GM21737 (cell line): ENCODE results near the gene PRKCQ.
A peak's percentile ranks its signal among the peaks of the same experiment; 100 is the strongest.

Experiments used
- ATAC-seq: cut with Tn5 transposase; IDR thresholded peaks from one replicate; pipeline ENCODE4 v1.9.1; 2021; ENCODE audit warnings: mild to moderate bottlenecking, moderate library complexity; ENCODE audit not compliant: unreplicated experiment

Gene PRKCQ

DNA sequence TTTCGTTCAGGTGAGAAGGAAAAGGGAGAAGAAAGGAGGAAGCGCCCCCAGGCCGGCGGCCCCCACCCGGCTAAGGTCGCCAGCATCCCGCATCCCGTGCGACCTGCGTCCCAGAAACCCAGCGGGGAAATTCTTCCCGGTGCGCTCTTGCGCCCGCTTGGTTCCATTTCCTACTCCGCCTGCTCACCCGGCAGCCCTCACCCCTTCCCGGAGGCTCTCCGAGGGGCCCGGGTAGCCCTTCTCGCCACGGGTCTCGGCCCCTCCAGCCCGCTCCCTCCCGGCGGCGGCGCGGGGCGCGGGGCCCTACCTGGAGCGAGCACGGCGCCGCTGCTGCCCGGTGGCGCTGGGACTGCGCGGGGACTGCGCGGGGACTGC is at the start of gene PRKCQ:
TSS of gene PRKCQ (minus strand) at position 373 of the 375 bp plus-strand sequence. CDS start 65,141 bp downstream, outside the sequence.
- peak; percentile 18 for ATAC-seq

DNA sequence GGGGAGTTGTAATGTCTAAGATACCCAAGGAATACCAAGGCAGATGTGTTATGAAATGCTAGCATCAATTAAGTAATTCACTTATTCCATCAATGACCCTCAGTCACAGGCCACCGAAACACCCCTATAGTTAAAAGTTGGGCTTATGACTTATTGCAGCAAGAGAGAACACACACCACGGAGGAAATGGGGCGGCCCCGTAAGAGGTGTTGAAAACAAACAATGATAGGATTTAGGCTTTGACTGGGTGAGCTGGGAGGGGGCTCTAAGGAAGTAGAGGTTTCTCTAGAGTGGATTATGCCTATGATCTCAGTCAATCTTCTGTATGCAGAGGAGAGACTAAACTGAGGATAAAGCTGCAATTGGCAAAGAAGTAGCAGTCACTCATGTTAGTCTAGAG is 45.4 kb upstream of the PRKCQ start:
- no peak for ATAC-seq

DNA sequence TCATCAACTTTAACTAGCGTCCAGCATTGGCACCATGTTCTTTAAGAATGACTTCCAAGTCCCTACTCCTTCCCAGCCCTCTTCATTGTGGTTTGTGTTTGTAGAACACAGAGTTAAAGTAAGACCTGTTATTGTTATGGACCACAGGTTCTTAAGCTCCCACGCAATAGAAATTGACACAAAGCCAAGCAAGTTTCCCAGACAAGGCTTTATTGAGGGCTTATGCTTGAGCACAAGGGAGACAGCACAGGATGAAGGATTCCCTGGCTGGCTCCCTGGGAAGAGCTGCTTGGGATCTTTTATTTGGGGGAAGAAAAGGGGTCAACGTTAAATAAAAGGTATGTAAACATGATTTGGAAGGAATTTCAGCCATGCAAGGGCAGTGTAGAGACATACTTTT is 44.3 kb upstream of the PRKCQ start:
- ATAC-seq = no peak

DNA sequence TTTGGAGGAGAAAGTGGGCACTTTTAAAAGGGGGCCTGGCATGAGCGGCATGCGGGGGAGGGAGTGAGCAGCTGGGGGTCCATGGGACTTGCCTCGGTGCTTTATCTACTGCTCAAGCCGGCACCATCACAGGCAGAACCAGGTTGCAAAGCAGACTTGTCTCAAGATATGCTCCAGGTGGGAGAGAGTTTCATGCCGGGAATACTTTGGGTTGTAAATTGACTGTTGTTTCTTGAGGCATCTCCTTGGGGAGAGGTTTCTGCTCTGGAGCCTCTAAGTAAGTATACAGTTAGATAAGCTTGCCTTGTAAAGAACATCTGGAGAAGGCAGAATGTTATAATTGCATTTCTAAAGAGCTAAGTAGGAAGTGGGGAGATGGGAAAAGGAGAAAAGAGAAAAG is 42.8 kb upstream of the PRKCQ start:
- ATAC-seq = no peak

DNA sequence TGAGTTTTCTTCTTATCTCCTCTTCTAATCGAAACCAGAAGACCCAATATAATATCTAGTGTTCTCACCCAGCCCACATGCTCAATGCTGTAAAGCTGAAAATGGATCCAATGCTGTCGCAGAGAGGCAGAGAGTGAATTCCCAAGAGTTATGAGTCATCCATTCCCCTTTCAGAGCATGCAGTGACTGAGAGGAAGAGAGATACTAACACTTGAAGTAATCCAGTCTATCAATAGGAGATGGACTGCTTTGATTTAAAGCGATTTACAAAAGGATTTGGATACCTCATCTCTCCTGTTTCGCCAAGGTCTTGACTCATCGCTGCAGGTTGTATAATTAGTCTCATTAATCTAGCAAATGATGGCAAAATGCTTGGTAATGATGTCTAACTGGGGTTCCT is 41.5 kb upstream of the PRKCQ start:
- no peak for ATAC-seq

DNA sequence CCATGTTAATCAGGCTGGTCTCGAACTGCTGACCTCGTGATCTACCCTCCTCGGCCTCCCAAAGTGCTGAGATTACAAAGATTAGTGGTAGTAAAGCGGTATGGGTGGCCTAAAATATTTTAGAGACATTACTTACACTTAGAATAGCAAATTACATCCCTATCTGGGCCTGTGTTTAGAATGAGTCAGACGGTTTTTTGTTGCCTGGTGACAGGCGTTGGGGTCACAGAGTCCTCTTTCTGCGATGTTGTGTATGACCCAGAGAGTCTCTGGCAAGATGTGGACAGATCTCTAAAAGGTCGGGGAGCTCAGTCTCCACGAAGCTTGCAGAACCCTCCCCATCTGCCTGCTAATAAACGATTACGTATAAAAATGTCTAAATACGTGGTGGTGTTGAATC is 39.6 kb upstream of the PRKCQ start:
- ATAC-seq = no peak

DNA sequence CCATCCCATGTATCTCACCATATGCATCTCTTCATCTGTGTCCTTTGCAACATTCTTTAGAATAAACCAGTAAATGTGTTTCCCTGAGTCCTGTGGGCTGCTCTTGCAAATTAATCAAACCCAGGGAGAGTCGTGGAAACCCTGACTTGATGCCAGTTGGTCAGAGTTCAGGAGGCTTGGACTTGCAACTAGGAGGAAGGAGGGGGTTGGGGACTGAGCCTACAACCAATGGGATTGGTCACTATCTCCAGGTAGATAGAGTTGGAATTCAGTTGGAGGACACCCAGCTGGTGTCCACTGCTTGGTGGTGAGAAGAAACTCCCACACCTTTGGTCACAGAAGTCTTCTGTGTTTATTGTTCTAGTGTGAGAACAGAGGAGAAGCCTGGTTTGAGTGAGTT is 38.3 kb upstream of the PRKCQ start:
- no peak for ATAC-seq

DNA sequence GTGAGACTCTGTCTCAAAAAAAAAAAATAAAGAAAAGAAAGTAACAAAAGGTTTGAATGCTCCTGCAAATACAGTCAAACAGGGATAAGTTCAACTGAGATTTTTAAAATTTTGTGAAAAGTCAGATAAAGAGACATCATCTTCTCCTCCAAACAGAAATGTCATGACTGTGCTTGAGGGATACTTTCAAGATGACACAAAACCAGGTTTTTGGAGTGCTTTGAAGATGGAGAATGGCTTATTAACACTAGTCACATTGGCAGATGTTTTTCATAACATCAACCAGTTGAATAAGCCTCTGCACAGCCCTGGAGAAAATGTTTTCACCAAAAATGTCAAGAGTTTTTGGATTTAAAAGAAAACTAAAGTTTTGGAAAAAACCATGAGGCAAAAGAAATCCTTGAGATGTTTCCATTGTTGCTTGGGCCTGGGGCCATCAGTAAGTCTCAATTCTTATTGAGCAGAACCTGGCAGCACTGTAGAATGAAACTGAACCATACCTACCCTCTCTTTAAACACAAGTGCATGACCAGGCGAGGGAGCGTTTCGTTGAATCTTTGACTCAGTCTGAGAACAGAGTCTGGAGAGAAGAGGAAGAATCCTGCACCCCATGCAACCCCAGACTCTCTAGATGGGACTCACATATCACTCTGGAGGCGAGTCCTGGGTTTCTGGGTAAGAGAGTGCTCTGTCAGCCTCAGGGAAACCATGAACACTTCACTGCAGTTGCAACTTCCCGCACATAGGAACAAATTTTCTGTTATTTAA is 37.4 kb upstream of the PRKCQ start:
- ATAC-seq = no peak

DNA sequence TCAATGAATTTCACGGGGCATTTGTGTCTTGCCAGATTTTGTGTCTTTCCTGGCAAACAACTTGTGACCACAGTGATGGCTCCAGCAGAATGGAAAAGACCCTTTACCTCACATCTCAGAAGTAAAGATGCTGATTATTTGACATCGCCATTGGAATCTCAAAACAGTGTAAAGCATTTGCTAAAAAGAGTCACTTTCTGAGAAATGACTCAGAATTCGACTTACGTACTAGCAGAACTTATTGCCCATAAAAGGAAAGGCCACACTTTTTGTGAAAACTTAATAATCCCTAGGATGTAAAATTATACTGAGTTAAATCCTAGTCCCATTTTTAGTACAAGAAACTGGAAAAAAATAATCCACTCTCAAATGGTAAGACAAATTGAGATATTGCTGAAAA is 35.9 kb upstream of the PRKCQ start:
- ATAC-seq = no peak

DNA sequence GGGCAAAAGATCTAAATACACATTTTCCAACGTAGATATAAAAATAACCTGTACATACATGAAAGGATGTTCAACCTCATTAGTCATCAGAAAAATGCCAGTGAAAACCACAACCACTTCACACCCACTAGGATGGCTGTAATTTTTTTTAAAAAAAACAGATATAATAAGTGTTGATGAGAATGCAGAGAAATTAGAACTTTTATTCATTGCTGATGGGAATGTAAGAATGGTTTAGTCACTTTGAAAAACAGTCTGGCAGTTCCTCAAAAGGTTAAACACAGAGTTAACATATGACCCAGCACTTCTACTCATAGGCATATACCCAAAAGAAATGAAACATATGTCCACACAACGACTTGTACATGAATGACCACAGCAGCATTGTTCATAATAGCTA is 32.3 kb upstream of the PRKCQ start:
- ATAC-seq = no peak

DNA sequence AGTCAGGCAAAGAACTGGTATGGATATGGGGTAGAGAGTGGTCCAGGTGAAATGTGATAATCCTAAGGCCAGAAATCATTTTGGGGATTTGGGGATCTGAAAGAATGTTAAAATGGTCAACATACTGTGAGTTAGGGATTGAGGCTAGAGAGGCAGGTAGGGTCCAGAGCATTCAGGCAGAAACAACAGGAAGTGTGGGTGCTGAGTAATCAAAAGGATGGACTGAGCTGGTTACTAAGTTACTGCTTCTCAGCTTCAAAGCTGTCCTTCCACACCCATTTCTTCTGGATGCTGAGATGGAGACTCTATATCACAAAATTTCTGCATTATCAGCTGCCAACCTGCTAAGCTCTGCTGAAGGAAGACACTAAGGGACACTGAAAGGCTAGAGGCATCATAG is 30.6 kb upstream of the PRKCQ start:
- ATAC-seq = no peak

DNA sequence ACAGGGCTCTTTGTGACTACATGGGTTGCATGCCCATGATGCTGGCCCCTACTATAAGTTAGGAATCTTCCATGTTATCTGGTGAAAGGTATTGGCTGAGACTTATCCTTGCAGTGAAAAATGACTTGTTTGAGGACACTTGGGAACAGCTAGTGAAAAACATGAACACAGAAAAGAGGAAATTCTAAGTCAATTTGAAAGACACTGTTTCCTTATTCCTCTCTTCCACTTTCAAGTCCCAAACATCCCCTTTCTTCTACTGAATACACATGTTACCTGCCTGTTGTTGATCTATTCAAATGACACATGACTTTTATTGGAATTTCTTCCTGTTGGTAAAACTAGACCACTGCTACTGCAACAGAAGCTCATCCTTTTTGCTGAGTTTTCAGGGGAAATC is 29.5 kb upstream of the PRKCQ start:
- ATAC-seq = no peak

DNA sequence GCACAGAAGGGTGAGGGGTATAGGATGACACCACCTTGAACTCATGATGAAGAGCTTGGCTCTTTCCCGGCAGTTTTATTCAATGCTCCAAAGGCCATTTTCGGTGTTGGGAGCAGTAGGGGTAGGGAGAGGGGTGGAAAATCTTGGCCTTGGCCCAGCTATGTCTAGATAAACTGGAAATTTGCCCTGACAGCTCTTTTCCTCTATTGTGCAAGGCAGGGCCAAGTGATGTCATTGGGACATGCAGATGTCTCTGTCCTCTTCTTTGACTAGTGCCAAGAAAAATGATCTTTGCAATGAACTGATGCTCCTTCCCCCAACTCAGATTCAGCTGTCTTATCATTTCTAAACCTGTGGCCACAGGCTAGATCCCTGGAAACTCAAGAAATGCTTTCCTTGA is 27.7 kb upstream of the PRKCQ start:
- no peak for ATAC-seq

DNA sequence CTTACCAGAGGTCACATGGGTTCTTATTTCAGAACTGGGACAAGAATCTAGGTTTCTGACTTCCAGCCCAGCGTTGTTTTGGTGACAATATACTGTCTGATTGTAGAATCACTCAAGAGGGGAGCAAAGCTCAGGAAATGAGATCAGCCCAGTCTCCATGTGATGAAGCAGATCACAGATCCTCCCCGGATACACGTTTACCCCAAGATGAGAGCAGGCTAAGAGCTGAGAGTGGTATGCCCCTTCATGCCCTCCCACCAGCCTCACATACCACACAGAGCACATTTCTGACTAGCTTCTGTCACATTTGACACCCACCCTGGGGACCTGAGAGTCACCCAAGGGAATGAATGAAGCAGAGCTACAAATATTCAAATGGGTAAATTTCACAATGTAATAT is 27.1 kb upstream of the PRKCQ start:
- ATAC-seq = no peak

DNA sequence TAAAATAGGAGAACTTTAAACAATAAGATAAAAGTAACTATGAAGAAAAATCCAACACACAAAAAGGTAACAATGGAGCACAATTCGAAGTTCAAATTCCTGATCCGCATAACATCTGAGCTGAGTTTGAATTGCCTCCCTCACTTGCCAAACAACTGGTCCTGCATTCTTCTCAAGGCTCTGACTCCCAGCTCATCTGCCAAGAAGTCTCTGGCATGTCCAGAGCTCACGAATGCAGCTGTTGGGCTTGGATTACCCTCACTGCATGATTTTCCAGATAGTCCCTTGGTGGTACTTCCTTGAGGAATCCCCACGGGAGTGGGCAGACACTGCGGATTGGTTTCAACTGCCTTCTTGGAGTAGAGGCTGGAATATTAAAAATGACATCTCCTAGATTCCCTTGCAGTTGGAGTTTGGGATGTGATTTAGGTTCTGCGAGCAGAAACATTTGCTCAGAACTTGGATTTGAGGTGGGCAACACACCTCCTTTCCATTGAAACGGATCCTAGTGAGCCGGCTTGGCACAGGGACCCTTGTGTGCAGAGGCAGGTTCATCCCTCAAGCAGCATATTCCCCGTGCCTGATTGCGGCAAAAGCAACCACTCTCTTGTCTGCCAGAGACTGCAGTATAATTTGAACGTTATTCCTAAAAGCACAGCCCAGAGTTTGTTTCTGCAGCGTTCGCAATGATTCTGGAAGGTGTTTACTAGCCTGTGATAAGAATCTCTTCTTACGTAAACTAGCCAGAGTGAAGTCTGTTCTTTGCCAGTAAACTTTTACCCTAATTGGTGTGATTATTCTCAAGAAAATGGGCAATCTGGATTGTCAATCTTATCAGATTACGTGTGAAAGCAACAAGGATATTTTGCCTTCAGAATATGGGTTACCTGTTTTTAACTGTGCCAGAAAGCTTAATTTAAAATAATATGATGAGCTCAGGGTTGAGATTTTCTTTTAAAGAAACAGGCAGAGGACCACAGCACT is 23.4 kb upstream of the PRKCQ start:
- ATAC-seq = no peak

DNA sequence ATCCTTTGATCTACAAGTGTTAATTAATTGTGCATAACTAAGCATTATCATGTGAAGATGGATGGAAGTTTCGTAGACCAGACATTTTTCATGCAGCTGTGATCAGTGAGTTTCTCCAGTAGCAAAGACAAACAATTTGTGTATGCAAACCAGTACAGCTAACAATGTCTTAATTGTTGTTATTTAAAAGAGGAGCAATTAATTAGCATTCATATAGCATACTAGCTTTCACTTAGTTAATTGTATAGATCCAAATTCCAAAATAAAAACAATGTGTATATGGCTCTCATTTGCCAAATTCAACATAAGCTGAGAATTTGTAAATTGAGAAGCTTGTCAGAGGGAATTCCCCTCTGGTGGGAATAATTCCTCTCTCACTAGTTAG is 22.6 kb upstream of the PRKCQ start:
- ATAC-seq = no peak

DNA sequence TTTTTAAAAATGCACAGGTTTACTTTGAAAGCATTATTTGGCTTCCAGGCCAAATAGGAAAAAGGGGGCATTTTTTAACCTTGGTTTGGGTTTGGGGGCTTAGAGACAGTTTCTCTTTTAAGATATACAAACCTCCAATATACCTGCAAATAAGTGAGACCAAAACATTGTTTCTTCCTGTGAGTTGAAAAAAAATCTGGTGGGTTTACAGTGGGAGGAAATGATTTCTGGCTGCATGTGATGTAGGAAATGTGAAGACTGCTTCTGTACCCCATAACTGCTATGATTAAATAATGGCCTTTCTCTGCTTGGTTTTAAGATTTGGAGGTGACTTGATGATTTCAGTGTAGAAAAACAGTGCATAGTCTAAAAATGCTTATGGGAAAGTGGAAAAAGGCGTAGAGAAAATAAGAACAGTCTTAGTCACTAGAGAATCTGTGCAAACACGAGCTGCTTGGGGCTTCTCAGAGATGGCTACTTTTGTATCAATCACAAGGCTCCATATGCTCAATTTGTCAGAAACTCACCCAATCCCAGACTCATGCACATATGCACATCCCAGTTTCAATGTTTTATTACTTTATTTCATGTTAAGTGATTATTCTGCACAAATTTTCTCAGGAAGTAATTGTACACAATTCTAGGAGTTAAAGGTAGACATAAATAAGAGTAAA is 22.1 kb upstream of the PRKCQ start:
- no peak for ATAC-seq

DNA sequence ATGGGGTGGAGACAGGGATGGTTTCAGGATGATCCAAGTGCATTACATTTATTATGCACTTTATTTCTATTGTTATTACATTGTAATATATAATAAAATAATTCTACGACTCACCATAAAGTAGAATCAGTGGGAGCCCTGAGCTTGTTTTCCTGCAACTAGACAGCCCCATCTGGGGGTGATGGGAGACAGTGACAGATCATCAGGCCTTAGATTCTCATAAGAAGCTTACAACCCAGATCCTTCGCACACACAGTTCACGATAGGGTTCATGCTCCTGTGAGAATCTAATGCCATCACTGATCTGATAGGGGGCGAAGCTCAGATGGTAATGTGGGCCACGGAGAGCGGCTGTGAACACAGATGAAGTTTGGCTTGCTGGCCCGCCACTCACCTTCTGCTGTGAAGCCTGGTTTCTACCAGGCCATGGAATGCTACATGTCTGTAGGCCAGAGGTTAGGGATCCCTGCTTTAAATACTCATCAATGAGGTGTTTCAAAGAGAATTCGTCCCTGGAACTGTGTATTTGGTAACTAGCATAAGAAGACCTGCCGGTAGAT is 21.2 kb upstream of the PRKCQ start:
- ATAC-seq = no peak

DNA sequence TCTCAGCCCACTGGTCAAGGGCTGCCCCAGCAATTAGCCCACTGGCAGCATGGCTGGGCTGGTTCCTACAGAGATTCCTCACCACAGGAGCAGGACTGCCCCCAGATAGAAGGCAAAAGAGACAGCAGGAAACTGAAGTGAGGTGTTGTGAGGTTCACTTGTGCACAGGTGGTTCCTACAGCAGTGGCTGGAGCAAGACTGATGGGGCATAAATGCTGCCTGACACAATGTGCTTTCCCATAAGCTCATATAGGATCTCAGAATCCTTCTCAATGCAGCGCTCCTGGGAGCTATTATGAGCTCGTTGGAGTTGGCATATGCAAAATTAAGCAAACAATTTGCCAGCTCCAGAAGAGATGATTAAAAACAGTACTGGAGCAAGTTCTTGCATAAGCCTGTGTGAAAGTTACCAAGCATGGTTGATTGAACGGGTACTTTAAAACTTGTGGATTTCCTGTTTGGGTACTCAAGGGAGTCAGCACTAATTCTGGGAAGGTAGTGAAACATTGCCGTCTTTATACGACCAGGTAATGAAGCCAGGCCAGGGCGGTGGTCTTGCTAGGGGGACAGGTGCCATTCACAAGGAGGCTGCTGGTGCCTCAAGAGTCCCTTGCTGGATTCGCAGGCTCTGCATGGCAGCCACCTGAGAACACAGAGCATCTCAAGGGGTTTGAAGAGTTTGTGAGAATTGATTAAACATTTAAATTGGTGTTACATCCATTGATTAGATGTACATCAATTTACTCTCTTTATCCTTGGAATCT is 20.3 kb upstream of the PRKCQ start:
- ATAC-seq = no peak

DNA sequence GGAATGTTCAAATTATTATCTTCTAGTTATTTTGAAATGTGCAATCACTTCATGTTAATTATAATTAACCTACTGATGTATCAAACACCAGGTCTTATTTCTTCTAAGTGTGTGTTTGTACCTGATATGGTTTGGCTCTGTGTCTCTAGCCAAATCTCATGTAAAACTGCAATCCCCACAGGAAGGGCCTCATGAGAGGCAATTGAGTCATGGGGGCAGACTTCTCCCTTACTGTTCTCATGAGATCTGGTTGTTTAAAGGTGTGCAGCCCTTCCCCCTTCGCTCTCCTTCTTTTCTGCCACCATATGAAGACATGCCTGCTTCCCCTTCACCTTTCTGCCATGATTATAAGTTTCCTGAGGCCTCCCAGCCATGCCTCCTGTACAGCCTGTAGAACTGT is 18.6 kb upstream of the PRKCQ start:
- ATAC-seq = no peak

DNA sequence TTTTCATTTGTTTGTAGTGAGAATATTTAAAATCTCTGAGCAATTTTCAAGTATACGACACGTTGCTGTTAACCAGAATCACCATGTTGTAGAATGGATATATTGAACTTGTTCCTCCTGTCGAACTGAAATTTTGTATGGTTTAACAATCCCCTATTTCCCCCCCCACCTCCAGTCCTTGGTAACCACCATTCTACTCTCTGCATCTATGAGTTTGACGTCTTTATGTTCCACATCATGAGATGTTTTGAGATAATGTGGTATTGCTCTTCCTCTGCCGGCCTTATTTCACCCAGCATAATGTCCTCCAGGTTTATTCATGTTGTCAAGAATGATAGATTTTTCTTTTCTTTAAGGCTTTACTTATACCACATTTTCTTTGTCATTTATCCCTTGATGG is 17.4 kb upstream of the PRKCQ start:
- no peak for ATAC-seq
